VCaP (cell line): ENCODE measurements around the gene APH1B.
A peak's percentile ranks its signal among the peaks of the same experiment; 100 is the strongest.

Experiments used
- H3K27ac ChIP-seq: fragments of 450-650 bp; 2 replicates; pipeline ENCODE4 v1.5.1; 2017
- CTCF ChIP-seq: fragments of 450-650 bp; conservative IDR thresholded peaks from 2 replicates; pipeline ENCODE4 v1.5.1; 2017; ENCODE audit warnings: mild to moderate bottlenecking, moderate library complexity

Gene APH1B

GRCh38 chr15:63349156-63349555 lies 71.8 kb downstream of the APH1B start:
- peak overlapping the region; percentile 70 for H3K27ac ChIP-seq
- TF ChIP-seq CTCF, result no peak

- no peak for TF ChIP-seq CTCF
- no peak overlapping the region; the same call in 1 of the 2 replicates for H3K27ac ChIP-seq
Observed at GRCh38 chr15:63349621-63350020, 72.2 kb downstream of the APH1B start.

- no peak for TF ChIP-seq CTCF
- H3K27ac ChIP-seq, result no peak overlapping the region
Observed at GRCh38 chr15:63350178-63350621, 72.8 kb downstream of the APH1B start.

GRCh38 chr15:63351170-63351569 lies 73.8 kb downstream of the APH1B start:
- no peak for TF ChIP-seq CTCF
- H3K27ac ChIP-seq, result no peak overlapping the region

- TF ChIP-seq CTCF, result no peak
- H3K27ac ChIP-seq, result no peak overlapping the region
Observed at GRCh38 chr15:63352808-63353207, 75.4 kb downstream of the APH1B start.

GRCh38 chr15:63353261-63353660 lies 75.9 kb downstream of the APH1B start:
- no peak overlapping the region for H3K27ac ChIP-seq
- TF ChIP-seq CTCF, result no peak

GRCh38 chr15:63353887-63354286 lies 76.5 kb downstream of the APH1B start:
- TF ChIP-seq CTCF, result no peak
- no peak overlapping the region; the same call in 1 of the 2 replicates for H3K27ac ChIP-seq
